ENCODE measurements around the gene MOV10L1.

Gene MOV10L1

DNA sequence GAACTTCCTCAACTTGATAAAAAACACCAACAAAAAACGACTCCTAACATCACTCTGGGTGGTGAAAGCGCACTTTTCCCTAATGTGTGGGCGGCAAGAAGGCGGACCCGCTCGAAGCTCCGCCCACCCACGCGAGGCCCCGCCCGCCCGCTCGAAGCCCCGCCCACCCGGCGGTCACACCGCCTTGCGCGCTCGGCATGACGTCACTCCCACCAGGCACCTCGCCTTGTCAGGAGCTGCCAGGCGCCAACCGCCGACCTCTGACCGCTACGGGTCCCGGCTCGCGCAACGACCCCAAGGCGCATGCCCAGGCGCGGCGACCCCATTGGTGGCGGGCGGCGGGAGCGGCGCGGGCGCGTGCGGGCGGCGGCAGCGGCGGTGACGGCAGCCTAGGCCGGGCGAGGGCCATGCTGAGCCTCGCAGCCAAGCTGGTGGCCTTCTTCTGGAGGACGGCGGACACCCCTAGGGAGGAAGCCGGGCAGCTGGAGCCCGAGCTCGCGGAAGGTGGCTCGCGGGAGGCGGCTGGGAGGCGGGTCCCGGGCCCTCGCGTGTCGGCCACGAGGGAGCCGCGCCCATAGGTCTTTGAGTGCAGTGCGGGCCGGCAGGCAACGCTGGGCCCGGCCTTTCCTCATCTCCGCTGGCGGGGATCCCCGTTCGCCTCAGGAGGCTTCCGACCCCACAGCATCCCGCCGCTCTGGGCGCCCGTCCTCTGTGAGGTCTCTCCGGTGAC is at the start of gene MOV10L1:
MOV10L1 (plus strand) TSS at position 325 of the 730 bp plus-strand sequence; CDS start at position 408, 83 bp downstream.
- DNase-seq (ENCODE audit: low read depth, low spot score) = peak; percentile 74

DNA sequence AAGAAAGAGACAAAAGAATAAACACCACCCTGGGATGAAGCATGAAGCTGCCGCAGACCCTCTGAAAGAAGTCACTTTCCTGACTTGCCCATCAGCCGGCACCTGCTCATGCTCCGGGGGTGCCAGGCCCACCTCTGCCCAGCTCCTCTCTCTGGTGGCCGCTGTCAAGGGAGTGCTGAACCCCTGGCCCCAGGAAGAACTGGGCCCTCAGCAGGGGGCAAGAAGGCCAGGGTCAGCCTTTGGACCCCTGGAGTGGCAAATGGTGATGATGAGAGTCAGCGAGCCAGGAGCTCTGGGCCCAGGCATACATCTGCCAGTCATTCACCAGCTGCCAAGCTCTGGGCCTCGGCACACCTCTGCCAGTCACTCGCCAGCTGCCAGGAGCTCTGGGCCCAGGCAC is 49.1 kb upstream of the MOV10L1 start:
- no peak for DNase-seq (ENCODE audit: low read depth, low spot score)

DNA sequence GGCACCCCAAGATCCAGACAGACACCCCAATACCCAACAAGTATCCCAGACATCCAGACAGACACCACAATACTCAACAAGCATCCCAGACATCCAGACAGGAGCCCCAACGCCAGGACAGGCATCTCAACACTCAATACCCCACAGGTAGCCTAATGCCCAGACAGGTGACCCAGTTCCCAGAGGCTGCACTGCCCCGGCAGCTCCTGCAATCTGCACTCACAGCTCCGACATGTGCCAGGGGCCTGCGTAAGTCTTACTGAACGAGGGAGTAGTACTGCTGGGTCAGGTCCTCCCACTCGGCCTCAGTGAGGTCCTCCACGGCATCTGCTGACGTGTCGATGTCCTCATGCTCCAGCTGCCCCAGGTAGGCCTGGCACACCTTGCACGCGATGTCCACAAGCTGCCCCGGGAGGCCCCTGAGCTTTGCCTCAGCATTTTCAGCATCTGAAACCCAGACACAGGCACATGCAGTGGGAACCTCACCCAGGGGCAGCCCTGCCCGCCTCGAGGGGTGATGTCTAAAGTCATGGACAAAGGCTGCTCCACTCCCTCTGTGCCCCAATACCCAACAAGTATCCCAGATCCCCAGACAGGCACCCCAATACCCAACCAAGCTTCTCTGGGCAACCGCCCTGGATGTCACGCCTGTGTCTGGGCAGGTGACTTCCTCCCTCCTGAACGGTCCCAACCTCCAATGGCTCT is 48.3 kb upstream of the MOV10L1 start:
- no peak for DNase-seq (ENCODE audit: low read depth, low spot score)

DNA sequence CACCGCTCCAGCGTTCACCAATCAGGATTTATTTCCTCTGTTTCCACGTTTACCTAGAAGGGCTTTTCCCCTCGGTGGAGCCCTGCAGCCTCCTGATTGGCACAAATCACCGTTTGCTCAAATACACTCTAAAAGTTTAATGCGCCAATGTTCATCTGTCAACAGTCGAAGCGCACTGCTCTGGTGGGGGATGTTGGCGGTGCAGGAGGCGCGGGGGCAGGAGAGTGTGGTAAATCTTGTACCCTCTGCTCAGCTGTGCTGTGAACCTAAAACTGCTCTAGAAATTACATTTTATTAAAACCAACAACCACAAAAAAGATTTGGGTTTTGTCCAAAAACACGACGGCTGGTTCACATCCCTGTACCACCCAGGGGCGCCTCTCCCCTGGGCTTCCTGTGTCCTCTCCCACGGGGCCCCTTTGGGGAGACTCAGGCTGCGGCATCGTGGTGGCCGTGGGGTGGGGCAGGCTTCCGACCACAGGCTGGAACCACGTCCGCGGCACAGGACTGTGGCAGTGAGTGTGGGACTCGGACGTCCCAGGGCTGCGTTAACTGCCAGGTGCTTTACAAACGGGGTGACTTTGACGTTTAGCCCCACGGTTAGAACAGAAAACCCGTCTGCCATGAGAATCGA is 45.2 kb upstream of the MOV10L1 start:
- DNase-seq (ENCODE audit: low read depth, low spot score) = no peak

DNA sequence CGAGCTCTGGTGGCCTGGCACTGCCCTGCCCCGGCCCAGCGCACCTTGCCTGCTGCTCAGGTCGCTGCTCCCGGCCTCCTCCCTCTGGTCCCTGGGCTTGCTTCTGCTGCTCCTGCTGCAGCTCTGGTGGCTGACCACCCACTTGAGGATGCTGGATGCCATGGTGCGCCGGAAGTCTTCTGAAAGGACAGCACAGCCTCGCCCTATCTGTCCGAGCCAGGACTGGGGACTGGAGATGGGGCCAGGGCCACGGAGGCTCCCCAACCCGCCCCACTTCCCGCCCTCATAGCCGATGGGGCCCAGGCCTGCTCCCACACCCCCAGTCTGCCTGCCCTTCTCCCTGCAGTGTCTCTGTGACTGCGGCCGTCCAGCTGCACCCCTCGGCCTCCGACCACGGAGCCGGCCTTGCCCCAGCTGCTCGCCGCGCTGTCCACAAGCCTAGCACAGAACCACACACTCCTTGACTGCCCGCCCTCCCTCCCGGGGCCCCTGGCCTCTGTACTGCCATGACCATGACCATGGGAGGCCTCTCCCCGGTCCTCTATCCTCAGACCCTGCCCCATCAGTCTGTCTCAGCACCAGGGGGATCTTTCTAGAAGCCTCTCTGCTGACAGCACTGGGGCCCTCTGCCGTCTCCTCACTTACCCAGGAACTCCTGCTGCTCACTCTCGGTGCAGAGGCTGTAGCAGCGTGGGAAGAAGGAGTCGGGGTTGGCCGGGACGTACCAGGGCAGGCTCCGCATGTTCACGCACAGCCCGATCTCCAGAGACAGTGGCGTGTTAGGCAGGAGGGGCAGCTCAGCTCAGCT is 44.4 kb upstream of the MOV10L1 start:
- no peak for DNase-seq (ENCODE audit: low read depth, low spot score)

DNA sequence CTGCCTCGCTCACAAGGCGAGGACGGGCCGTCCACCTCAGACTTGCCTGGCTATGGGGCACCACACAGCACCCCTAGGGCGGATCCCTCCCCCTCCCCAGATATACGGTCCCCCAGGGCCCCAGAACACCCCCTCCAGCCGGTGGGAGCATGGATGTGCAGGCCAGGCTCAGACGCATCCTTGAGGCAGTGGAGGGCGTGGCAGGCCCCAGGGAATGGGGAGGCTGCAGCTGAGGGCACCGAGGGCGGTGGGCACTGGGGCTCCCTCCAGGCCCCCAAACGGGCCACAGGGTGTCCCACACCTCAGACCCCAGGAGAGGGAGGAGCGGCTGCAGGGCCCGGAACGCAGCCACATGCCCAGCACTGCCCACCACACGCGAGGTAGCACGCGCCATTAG is 43.8 kb upstream of the MOV10L1 start:
- DNase-seq (ENCODE audit: low read depth, low spot score) = no peak

DNA sequence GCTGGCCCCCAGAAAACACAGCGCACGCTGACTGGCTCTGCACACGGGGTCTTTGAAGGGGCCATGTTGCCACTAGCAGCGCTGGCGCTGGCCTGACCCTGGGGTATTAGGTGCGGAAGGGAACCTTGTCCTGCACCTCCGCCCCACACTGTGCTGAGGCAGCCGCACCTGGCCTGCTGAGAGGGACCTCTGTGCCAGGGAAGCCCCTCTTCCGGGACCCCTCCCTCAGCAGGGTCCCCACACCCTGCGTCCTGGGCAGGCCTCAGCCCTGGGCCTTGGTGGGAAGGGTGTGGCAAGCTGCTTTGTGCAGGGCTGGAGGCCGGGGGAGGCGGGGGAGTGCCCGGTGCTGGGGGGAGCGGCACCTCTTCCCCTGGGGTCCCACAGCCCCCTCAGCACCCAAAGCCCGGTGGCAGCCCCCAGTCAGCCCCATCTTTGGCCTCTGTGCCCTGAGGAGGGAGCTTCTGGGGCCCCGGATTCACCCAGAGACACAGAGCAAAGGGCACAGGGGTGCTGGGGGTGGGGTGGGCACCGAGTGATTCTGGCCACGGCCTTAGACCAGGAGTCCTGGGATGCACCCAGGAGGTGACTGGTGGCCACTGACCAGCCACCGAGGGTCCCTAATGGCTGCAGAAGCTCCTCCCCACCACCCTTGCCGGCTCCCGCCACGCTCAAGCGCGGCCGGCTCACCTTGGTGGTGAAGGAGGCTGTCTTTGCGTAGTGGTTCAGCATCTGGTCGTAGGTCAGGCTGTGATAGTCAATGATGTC is 43.1 kb upstream of the MOV10L1 start:
- no peak for DNase-seq (ENCODE audit: low read depth, low spot score)

DNA sequence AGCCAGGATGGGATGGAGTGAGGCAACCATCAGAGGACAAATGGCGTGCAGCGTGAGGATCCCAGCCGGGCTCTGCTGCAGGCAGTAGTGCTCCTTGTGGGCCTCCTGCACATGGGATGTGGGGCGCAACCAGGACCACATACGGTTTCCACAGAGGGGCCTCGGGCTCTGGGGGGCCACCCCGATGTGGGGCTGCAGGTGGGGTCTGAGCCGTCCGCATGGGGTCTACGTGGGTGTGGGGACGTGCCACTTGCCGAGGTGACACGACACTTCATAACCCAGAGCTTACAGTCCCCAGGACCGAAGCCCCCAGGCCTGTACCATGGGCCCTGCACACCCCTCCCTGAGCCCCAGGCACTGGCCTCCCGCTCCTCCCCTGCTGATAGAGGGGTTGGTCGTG is 42.5 kb upstream of the MOV10L1 start:
- DNase-seq (ENCODE audit: low read depth, low spot score) = no peak

DNA sequence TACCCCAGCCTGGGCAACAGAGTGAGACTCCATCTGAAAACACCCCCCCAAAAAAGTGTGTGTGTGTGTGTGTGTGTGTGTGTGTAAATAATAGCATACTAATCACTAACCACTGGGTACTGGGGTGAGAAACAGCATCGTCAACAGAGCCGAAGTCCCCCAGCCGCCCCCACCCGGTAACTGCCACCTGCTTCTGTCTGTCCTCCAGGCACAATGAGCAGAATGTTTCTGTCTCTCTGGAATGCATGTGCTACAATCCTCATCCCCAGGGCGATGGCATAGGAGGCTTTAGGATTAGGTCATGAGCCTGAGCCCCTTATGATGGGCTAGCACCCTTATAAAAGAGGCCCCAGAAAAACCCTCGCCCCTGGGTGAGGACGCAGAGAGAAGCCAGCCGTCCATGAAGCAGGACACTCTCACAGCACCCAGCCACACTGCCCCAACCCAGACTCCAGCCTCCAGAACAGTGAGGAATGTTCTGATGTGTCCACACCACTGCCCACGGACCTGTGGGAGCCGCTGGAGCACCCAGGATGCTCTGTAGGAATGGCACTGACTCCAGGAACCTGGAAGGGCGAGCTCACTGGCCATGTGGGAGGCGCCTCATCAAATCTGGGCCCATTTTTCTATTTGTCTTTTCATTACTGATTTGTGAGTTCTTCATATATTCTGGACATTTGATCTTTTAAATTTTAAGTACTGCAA is 41.6 kb upstream of the MOV10L1 start:
- DNase-seq (ENCODE audit: low read depth, low spot score) = no peak

DNA sequence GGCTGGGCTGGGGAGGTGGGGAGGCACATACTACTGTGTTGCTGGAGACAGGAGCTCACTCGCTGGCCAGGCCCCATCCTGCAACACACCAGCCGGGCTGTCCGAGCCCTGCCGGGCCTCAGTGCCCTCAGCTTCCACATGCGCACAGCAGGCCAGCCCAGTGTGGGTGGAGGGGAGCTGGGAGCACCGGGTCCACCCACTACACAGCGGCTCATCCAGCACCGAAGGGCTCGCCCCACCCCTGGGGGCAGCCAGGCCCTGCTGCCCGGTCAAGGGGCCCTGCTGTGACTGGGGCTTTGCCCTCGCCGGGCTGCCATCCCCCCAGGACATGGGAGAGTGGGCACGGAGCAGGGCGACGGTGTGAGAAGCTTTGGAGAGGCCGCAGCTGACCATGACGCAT is 41.0 kb upstream of the MOV10L1 start:
- DNase-seq (ENCODE audit: low read depth, low spot score) = no peak

DNA sequence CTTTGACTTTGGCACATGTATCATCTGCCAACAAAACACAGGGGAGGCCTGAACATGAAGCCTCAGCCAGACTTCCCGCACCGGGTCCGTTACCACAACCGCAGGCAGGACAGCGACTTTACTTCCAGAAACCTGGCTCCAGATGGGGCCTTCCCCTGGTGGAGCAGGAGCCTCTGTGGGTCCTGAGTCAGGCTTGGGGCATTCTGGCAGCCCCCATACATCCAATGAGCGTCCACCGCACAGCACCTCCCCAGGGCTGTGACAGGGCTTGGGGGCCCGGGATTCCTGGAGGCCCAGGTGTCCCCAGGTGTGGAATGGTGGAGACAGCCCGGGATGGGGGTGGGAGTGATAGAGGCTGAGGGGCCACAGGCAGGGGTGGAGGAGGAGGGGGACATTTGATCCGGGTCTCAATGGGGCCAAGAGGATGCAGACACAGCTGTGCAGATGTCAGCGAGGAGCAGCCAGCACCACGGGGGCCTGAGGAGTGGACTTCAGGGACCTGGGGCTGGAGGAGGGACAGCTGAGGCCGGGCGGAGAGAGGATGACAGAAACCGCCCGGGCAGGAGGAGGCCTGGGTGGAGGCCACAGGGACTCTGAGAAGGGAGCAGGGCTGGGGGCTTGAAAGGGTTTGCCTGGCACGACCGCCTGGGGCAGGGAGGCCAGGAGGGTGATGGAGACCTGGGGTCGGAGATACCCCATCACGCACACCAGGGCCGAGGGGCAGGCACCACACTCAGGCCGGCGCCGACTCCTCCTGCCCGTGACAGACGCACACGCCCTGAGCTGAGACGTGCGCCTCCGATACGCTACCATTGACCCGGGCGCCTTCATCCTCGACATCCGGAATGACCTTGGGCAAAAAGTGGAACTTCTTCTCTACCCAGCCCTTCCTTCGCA is 40.3 kb upstream of the MOV10L1 start:
- no peak for DNase-seq (ENCODE audit: low read depth, low spot score)

DNA sequence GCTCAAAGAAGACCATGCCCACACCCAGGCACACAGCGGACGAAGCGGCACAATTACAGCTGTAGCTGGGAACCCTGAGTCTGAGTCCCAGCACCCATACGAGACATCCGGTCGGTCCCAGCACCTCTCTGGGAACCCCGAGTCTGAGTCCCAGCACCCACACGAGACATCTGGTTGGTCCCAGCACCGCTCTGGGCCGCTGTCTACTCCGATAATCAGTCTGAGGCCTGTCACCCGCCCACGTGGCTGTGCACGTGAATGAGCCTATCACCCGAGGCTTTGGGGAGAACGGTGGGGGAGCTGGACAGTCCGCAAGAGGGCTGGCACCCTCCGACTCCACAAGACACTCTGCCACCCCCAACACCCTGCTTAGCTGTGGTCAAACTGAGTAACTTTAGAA is 37.9 kb upstream of the MOV10L1 start:
- DNase-seq (ENCODE audit: low read depth, low spot score) = no peak

DNA sequence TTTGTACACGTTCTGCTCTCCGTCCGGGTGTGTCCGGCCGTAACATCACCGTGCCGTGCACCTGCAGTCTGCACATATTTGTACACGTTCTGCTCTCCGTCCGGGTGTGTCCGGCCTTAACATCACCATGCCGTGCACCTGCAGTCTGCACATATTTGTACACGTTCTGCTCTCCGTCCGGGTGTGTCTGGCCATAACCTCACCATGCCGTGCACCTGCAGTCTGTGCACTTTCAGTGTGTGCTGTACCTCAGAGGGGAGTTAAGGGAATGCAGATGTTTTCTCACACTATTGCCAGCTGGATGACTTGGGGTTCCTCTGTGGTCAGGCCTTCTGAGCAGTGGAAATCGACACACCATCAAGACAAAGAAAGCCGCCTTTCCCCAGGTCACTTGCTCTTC is 35.9 kb upstream of the MOV10L1 start:
- no peak for DNase-seq (ENCODE audit: low read depth, low spot score)

DNA sequence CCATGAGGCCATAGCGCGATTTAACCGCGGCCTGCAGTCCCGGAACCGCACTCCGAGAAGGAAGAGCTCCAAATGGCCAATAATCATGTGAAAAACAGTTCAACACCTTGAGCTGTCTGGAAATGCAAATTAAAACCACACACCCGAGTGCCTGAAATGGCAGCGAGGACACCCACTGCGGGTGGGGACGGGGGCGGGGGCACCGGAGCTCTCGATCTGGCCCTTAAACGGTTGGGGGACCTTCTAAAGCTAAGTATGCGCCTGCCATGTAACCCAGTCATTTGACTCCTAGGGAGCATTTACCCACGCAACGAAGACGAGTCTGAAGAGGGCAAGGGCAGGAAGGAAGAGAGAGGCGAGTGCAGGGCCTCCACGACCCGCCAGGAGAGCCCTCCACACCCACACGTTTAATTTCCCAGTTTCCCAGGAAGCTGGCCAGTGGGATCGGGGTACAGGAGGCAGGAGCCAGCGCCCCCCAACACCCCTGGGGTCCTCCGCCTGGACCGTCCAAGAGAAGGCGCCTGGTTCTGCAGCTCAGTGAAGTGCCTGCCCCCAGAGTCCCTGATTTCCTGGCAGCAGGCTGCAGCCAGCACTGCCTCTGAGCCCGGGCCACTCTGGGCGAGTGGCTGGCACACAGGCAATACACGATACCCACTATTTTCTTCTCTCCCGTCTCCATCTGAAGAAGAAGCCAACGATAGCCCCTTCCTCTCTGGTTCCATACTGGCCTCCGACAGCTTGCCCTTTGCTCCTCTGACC is 33.4 kb upstream of the MOV10L1 start:
- DNase-seq (ENCODE audit: low read depth, low spot score) = no peak

DNA sequence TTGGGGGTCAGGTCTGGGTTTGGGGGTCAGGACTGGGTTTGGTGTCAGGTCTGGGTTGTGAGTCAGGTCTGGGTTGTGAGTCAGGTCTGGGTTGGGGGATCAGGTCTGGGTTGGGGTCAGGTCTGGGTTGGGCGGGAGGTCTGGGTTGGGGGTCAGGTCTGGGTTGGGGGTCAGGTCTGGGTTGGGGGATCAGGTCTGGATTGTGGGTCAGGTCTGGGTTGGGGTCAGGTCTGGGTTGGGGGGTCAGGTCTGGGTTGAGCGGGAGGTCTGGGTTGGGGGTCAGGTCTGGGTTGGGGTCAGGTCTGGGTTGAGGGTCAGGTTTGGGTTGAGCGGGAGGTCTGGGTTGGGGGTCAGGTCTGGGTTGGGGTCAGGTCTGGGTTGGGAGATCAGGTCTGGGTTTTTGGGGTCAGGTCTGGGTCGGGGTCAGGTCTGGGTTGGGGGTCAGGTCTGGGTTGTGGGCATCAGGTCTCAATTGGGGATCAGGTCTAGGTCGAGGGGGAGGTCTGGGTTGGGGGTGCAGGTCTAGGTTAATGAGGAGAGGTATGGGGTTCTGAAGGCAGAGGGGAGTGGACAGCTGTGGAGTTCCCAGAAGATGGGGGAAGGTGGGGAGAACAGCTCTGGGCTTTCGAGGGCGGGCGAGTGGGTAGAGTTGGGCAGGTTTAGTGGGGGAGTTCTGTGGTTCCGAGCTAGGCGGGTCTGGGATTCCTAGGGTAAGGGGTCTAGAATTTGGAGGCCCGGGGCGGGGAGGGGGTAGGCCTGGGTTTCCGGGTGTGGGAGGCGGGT is 32.3 kb upstream of the MOV10L1 start:
- DNase-seq (ENCODE audit: low read depth, low spot score) = no peak

DNA sequence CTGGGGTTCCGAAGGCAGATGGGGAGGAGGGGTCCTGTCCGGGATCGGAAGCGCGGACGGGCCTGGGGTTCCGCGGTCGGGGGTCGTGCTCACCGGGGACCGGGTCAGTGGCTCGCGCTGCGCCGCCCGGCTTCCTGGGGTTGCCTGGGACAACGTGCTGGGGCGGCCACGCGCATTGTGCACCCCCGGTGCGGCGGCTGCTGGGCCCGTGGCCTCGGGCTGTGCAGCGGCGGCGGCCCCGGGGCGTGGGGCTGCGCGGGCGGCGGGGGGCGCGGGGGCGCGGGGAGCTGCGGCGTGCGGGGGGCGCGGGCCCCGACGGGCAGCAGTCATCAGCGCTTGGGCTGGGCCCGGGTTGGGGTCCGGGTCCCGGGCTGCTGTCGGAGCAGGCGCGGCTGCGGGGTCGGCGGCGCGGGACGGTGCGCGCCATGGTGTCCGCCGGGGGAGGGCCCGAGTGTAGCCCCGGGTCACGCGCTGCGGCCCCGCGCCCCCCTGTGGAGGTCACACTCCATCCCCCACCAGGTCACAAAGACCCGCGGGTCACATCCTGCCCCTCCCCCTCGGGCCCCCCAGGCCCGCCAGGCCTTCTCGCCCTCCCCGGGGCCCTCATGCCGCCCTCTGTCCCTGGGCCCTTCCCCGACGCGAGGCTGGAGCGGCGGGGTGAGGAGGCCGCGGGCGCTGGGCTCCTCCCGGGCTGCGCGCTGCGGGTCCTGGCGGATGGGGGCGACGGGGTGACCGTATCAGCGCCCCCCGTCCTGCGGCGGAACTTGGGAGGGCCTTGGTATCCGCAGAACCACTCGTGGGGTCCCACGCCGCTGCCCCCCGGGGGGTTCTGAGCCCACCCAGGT is 31.5 kb upstream of the MOV10L1 start, which contains the start of gene TTLL8:
TTLL8 (minus strand) TSS at position 238 of the 845 bp plus-strand sequence.
- no peak for DNase-seq (ENCODE audit: low read depth, low spot score)

All from ELF-1 (cell line).